ENCODE data around the gene PARP12.

GRCh38 chr7:139987691-139988516 lies 74.8 kb downstream of the PARP12 start:
- TF ChIP-seq, protein P1, sequence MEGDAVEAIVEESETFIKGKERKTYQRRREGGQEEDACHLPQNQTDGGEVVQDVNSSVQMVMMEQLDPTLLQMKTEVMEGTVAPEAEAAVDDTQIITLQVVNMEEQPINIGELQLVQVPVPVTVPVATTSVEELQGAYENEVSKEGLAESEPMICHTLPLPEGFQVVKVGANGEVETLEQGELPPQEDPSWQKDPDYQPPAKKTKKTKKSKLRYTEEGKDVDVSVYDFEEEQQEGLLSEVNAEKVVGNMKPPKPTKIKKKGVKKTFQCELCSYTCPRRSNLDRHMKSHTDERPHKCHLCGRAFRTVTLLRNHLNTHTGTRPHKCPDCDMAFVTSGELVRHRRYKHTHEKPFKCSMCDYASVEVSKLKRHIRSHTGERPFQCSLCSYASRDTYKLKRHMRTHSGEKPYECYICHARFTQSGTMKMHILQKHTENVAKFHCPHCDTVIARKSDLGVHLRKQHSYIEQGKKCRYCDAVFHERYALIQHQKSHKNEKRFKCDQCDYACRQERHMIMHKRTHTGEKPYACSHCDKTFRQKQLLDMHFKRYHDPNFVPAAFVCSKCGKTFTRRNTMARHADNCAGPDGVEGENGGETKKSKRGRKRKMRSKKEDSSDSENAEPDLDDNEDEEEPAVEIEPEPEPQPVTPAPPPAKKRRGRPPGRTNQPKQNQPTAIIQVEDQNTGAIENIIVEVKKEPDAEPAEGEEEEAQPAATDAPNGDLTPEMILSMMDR (IDR thresholded peaks at IDR 0.05) = no peak
- no peak for TF ChIP-seq POLR2A (IDR thresholded peaks at IDR 0.05)

Data from right lobe of liver (tissue), 4 donors.